ENCODE data around the gene SAFB. TPM values are rescaled to one million over a fixed set of nuclear protein-coding genes. Genes with fewer than 3 reads are reported as not detected.

Gene SAFB
- total and polyA plus RNA-seq, 2 of the 4 experiments (the other 2 are of a cell fraction): 18.5 to 41.2 TPM

GRCh38 chr19:5676772-5677105, 53.9 kb downstream of the SAFB start:
- dilution Hi-C loops (cut with HindIII; ENCODE audit: low sequenced_read_pairs, unreplicated experiment) (no loop called here), intact Hi-C loops (cut with micrococcal nuclease) (no loop called here), in situ Hi-C loops (cut with MboI; ENCODE audit: low sequenced_read_pairs) (no loop called here)
- peaks cover 7% of the 10 kb centered on the region for H3K4me1 ChIP-seq (ENCODE audit: control insufficient read depth, insufficient read depth, low read length)
- ATAC-seq (ENCODE audit: low read depth): no peak
- H2AK5ac ChIP-seq (ENCODE audit: low read depth, low read length): no peak overlapping the region
- no peak overlapping the region for H3K18ac ChIP-seq (ENCODE audit: low read depth, low read length)
- ChIA-PET POLR2A (ENCODE audit: unreplicated experiment) (no interaction called here), CTCF (no interaction called here)
- DNase-seq: no peak
- peaks cover 6% of the 10 kb centered on the region; the same call in 1 of the 2 replicates for H3K36me3 ChIP-seq (ENCODE audit: control insufficient read depth, insufficient read depth, low read length)
- H3K79me1 ChIP-seq (ENCODE audit: low read depth in 1 of 2, low read length in 2 of 2): peaks cover 15 to 19% of the 10 kb centered on the region in 2 experiments; a peak in 3 of 4 replicates
- H2BK5ac ChIP-seq (ENCODE audit: low read depth, low read length, poor library complexity, severe bottlenecking): no peak overlapping the region
- H3K9ac ChIP-seq (ENCODE audit: low read depth, low read length): no peak overlapping the region
- no peaks in the 10 kb centered on the region for H3K27me3 ChIP-seq (ENCODE audit: control insufficient read depth, insufficient read depth, low read length)
- BruUV-seq (replicated peaks): no TSS peak
- no peak overlapping the region for H4K5ac ChIP-seq (ENCODE audit: low read depth, low read length)
- H2BK120ac ChIP-seq (ENCODE audit: low read depth, low read length): no peak overlapping the region
- peak overlapping the region; percentile 1 for H2AK9ac ChIP-seq (replicated peaks; ENCODE audit: low read depth, low read length, poor library complexity)
- H4K91ac ChIP-seq (ENCODE audit: insufficient read depth, low read depth, low read length): no peak overlapping the region
- H3K4me2 ChIP-seq (ENCODE audit: low read depth, low read length): no peak overlapping the region
- no peak overlapping the region for H3K23ac ChIP-seq (ENCODE audit: low read depth, low read length)
- H2AFZ ChIP-seq (replicated peaks; ENCODE audit: low read length, poor library complexity): no peak overlapping the region
- no peak overlapping the region for H3K14ac ChIP-seq (replicated peaks; ENCODE audit: low read depth, low read length)
- H4K20me1 ChIP-seq (ENCODE audit: insufficient read depth, low read length): no peaks in the 10 kb centered on the region; the same call in 1 of the 2 replicates
- H3K56ac ChIP-seq (ENCODE audit: extremely low read depth, insufficient read depth, low read length): no peak overlapping the region
- H2BK20ac ChIP-seq (ENCODE audit: low read depth, low read length): no peak overlapping the region
- H4K8ac ChIP-seq (ENCODE audit: low read depth in 2 of 2, low read length in 2 of 2): no peak overlapping the region
- WGBS, 2 experiments (ENCODE audit: extremely low coverage in 2 of 2, insufficient read length in 1 of 2): 89% methylated on average over 4 of the region's 13 CpGs; no CpG with 5 or more reads in 1 of the 2 experiments
- no peak overlapping the region for H3K27ac ChIP-seq (ENCODE audit: insufficient read depth, low read length)
- no peak for TF ChIP-seq CHD1 (IDR thresholded peaks at IDR 0.05; ENCODE audit: low read depth, low read length)
- TF ChIP-seq ELK1 (IDR thresholded peaks at IDR 0.05; ENCODE audit: borderline replicate concordance, low read depth, low read length): no peak
- TF ChIP-seq MAZ (IDR thresholded peaks at IDR 0.05; ENCODE audit: borderline replicate concordance, low read depth, low read length): no peak
- no peak for TF ChIP-seq RFX5 (IDR thresholded peaks at IDR 0.05; ENCODE audit: low read depth, low read length)
- TF ChIP-seq BHLHE40 (IDR thresholded peaks at IDR 0.05; ENCODE audit: low read depth, low read length): no peak
- no peak for TF ChIP-seq FOS (IDR thresholded peaks at IDR 0.05; ENCODE audit: low read depth, low read length)
- H3K9me3 ChIP-seq (ENCODE audit: control insufficient read depth, insufficient read depth, low read length): no peaks in the 10 kb centered on the region
- H2BK15ac ChIP-seq (ENCODE audit: low read depth, low read length): no peak overlapping the region
- H3K9me1 ChIP-seq (ENCODE audit: insufficient read depth, low read length): peaks cover 7% of the 10 kb centered on the region; the same call in 1 of the 2 replicates
- H3K4me3 ChIP-seq (ENCODE audit: insufficient read depth, low read depth, low read length): no peak overlapping the region
- no peak overlapping the region for H3K4ac ChIP-seq (ENCODE audit: low read depth, low read length)
